IMR-90 (cell line): Measurements from ENCODE around the gene SLC16A4. TPM values are rescaled to one million over a fixed set of nuclear protein-coding genes. Genes with fewer than 3 reads are reported as not detected.

Experiments
- ATAC-seq: fragments of 200-7000 bp; cut with Tn5 transposase; 2 replicates; pipeline ENCODE4 v1.9.1; 2020; ENCODE audit warnings: low read depth, mild to moderate bottlenecking, moderate library complexity
- BruUV-seq: library from RNA; stranded (reverse); fragments of 400-500 nt; replicated peaks from 2 replicates; lab custom pipeline; 2021; lab: Mats Ljungman, UMichigan
- CTCF ChIA-PET: fragments of 300-600 bp; formaldehyde crosslinking; extraction: SDS; loops from one replicate; lab custom pipeline; 2021; ENCODE audit warnings: antibody characterized with exemption; lab: Yijun Ruan, JAX
- POLR2A ChIA-PET: fragments of 300-600 bp; sonication (Branson Sonifier 250); formaldehyde crosslinking; loops from one replicate; lab custom pipeline; 2022; ENCODE audit warnings: antibody characterized with exemption; ENCODE audit not compliant: unreplicated experiment; lab: Charles Lee
- DNase-seq: peaks from one replicate; pipeline ENCODE4 v3.0.0; 2013
- H2AFZ ChIP-seq: replicated peaks from 2 replicates; pipeline ENCODE3; 2013; ENCODE audit warnings: low read length, mild to moderate bottlenecking; ENCODE audit not compliant: poor library complexity
- H2AK5ac ChIP-seq: 2 replicates; pipeline ENCODE4 v1.6.1; 2013; ENCODE audit warnings: low read depth, low read length, inconsistent platforms
- H2AK9ac ChIP-seq: replicated peaks from 2 replicates; pipeline ENCODE3; 2013; ENCODE audit warnings: mild to moderate bottlenecking, low read depth, low read length, moderate library complexity; ENCODE audit not compliant: poor library complexity
- H2BK120ac ChIP-seq: 2 replicates; pipeline ENCODE4 v1.6.1; 2013; ENCODE audit warnings: low read depth, low read length, inconsistent platforms
- H2BK15ac ChIP-seq: 3 replicates; pipeline ENCODE4 v1.6.1; 2013; ENCODE audit warnings: low read depth, low read length, inconsistent platforms
- H2BK20ac ChIP-seq: 2 replicates; pipeline ENCODE4 v1.6.1; 2013; ENCODE audit warnings: low read depth, mild to moderate bottlenecking, inconsistent platforms, low read length, moderate library complexity
- H2BK5ac ChIP-seq: 2 replicates; pipeline ENCODE4 v1.6.1; 2013; ENCODE audit warnings: mild to moderate bottlenecking, low read depth, low read length, inconsistent platforms; ENCODE audit not compliant: poor library complexity, severe bottlenecking
- H3K14ac ChIP-seq: replicated peaks from 2 replicates; pipeline ENCODE4 v1.6.1; 2013; ENCODE audit warnings: low read depth, low read length, inconsistent platforms
- H3K18ac ChIP-seq: 2 replicates; pipeline ENCODE4 v1.6.1; 2013; ENCODE audit warnings: low read depth, low read length, control low read depth
- H3K23ac ChIP-seq: 2 replicates; pipeline ENCODE4 v1.6.1; 2013; ENCODE audit warnings: low read depth, low read length, inconsistent platforms
- H3K27ac ChIP-seq: 2 replicates; pipeline ENCODE4 v1.5.1; 2013; ENCODE audit warnings: mild to moderate bottlenecking, control low read depth, low read length; ENCODE audit not compliant: insufficient read depth
- H3K27me3 ChIP-seq: 2 replicates; pipeline ENCODE4 v1.6.1; 2013; ENCODE audit warnings: low read length; ENCODE audit not compliant: control insufficient read depth, insufficient read depth
- H3K36me3 ChIP-seq: 2 replicates; pipeline ENCODE4 v1.6.1; 2013; ENCODE audit warnings: low read length, mixed read lengths; ENCODE audit not compliant: control insufficient read depth, insufficient read depth
- H3K4ac ChIP-seq: 2 replicates; pipeline ENCODE4 v1.6.1; 2013; ENCODE audit warnings: low read depth, low read length, inconsistent platforms
- H3K4me1 ChIP-seq: 2 replicates; pipeline ENCODE4 v1.6.1; 2013; ENCODE audit warnings: low read length, mixed read lengths; ENCODE audit not compliant: control insufficient read depth, insufficient read depth
- H3K4me2 ChIP-seq: 2 replicates; pipeline ENCODE4 v1.6.1; 2013; ENCODE audit warnings: low read depth, mild to moderate bottlenecking, control low read depth, low read length, moderate library complexity
- H3K4me3 ChIP-seq: 2 replicates; pipeline ENCODE4 v1.5.1; 2013; ENCODE audit warnings: low read depth, mild to moderate bottlenecking, control low read depth, low read length, moderate library complexity; ENCODE audit not compliant: insufficient read depth
- H3K56ac ChIP-seq: 2 replicates; pipeline ENCODE4 v1.6.1; 2013; ENCODE audit warnings: low read length, inconsistent platforms; ENCODE audit not compliant: insufficient read depth; ENCODE audit errors: extremely low read depth
- H3K79me1 ChIP-seq, 2 experiments: 2 replicates each; pipeline ENCODE4 v1.6.1; 2013; ENCODE audit warnings: low read length in 2 of 2, inconsistent platforms in 1 of 2, low read depth in 1 of 2
- H3K9ac ChIP-seq: 2 replicates; pipeline ENCODE4 v1.6.1; 2013; ENCODE audit warnings: low read depth, low read length, control low read depth
- H3K9me1 ChIP-seq: 2 replicates; pipeline ENCODE4 v1.6.1; 2013; ENCODE audit warnings: low read length, inconsistent platforms; ENCODE audit not compliant: insufficient read depth
- H3K9me3 ChIP-seq: 2 replicates; pipeline ENCODE4 v1.6.1; 2013; ENCODE audit warnings: low read length; ENCODE audit not compliant: control insufficient read depth, insufficient read depth
- H4K20me1 ChIP-seq: 2 replicates; pipeline ENCODE4 v1.6.1; 2013; ENCODE audit warnings: low read length, inconsistent platforms; ENCODE audit not compliant: insufficient read depth
- H4K5ac ChIP-seq: 2 replicates; pipeline ENCODE4 v1.6.1; 2013; ENCODE audit warnings: mild to moderate bottlenecking, low read depth, low read length, control low read depth
- H4K8ac ChIP-seq, 2 experiments: 2 replicates each; pipeline ENCODE4 v1.6.1; 2013; ENCODE audit warnings: low read depth in 2 of 2, low read length in 2 of 2, control low read depth in 1 of 2, inconsistent platforms in 1 of 2
- H4K91ac ChIP-seq: 2 replicates; pipeline ENCODE4 v1.6.1; 2013; ENCODE audit warnings: low read depth, low read length, inconsistent platforms; ENCODE audit not compliant: insufficient read depth
- BHLHE40 ChIP-seq: fragments of 150-350 bp; IDR thresholded peaks from 2 replicates; pipeline ENCODE4 v1.6.1; 2016; ENCODE audit warnings: mild to moderate bottlenecking, low read depth, low read length
- CEBPB ChIP-seq: IDR thresholded peaks from 2 replicates; pipeline ENCODE4 v1.6.1; 2012; ENCODE audit warnings: low read depth, low read length, improper control_type of control experiment
- CHD1 ChIP-seq: IDR thresholded peaks from 2 replicates; pipeline ENCODE4 v1.6.1; 2012; ENCODE audit warnings: low read depth, low read length, improper control_type of control experiment
- FOS ChIP-seq: fragments of 150-350 bp; IDR thresholded peaks from 2 replicates; pipeline ENCODE4 v1.6.1; 2016; ENCODE audit warnings: low read depth, low read length
- MAFK ChIP-seq: IDR thresholded peaks from 2 replicates; pipeline ENCODE4 v1.6.1; 2012; ENCODE audit warnings: low read depth, low read length, improper control_type of control experiment
- MAZ ChIP-seq: IDR thresholded peaks from 2 replicates; pipeline ENCODE4 v1.6.1; 2012; ENCODE audit warnings: low read depth, mild to moderate bottlenecking, low read length, improper control_type of control experiment, moderate library complexity, borderline replicate concordance
- MXI1 ChIP-seq: IDR thresholded peaks from 2 replicates; pipeline ENCODE4 v1.6.1; 2012; ENCODE audit warnings: low read depth, mild to moderate bottlenecking, low read length, moderate library complexity, borderline replicate concordance
- NFE2L2 ChIP-seq: fragments of 150-350 bp; IDR thresholded peaks from 2 replicates; pipeline ENCODE4 v1.6.1; 2016; ENCODE audit warnings: low read depth, mild to moderate bottlenecking, low read length
- POLR2A ChIP-seq: IDR thresholded peaks from 2 replicates; pipeline ENCODE4 v1.6.1; 2012; ENCODE audit warnings: mild to moderate bottlenecking, low read depth, low read length
- RAD21 ChIP-seq: IDR thresholded peaks from 2 replicates; pipeline ENCODE4 v1.6.1; 2012; ENCODE audit warnings: low read length, improper control_type of control experiment
- RCOR1 ChIP-seq: IDR thresholded peaks from 2 replicates; pipeline ENCODE4 v1.6.1; 2012; ENCODE audit warnings: mild to moderate bottlenecking, low read length, improper control_type of control experiment; ENCODE audit not compliant: insufficient replicate concordance
- RFX5 ChIP-seq: IDR thresholded peaks from 2 replicates; pipeline ENCODE4 v1.8.0; 2012; ENCODE audit warnings: low read depth, mild to moderate bottlenecking, low read length, moderate library complexity
- SMC3 ChIP-seq: fragments of 150-350 bp; IDR thresholded peaks from 2 replicates; pipeline ENCODE4 v1.6.1; 2016; ENCODE audit warnings: low read depth, mild to moderate bottlenecking, antibody characterized with exemption, low read length, moderate library complexity
- WGBS, 2 experiments: methylation state at CpG; one replicate each; pipeline versions ENCODE4 v1.1.5 to v1.1.7; 2013; ENCODE audit warnings: missing lambda C conversion rate in 2 of 2; ENCODE audit not compliant: insufficient read length in 1 of 2; ENCODE audit errors: extremely low coverage in 2 of 2; 5-methylcytosine and 5-hydroxymethylcytosine counted together
- dilution Hi-C: fragments of 300-500 bp; cut with HindIII; formaldehyde crosslinking; loops from one replicate; pipeline ENCODE4 v1.14.3; 2018; ENCODE audit warnings: low sequenced_read_pairs; ENCODE audit not compliant: unreplicated experiment
- in situ Hi-C: fragments of 300-500 bp; cut with MboI; formaldehyde crosslinking; loops from 3 replicates; pipeline ENCODE4 v1.14.3; 2019; ENCODE audit warnings: low sequenced_read_pairs, inconsistent platforms, mixed read lengths
- intact Hi-C: fragments of 100-400 bp; cut with micrococcal nuclease; formaldehyde crosslinking; loops from 2 replicates; pipeline ENCODE4 v1.10.0; 2022
- polyA plus RNA-seq, 3 experiments: library from polyadenylated mRNA; depleted of rRNA; stranded (reverse); fragments of >200 nt; gene quantifications; 2 replicates each; pipeline ENCODE4 v1.2.3, GENCODE V29; 2012; ENCODE audit warnings: low replicate concordance in 1 of 3
- total RNA-seq: library from RNA; depleted of rRNA; stranded (reverse); fragments of >200 nt; gene quantifications from 2 replicates; pipeline ENCODE4 v1.2.3, GENCODE V29; 2012
- TF ChIP-seq, protein P1 (sequence below): fragments of 150-350 bp; IDR thresholded peaks from 2 replicates; pipeline ENCODE4 v1.6.1; 2016; ENCODE audit warnings: low read depth, mild to moderate bottlenecking, low read length, moderate library complexity, borderline replicate concordance
- TF ChIP-seq, protein P2 (sequence below): conservative IDR thresholded peaks from 2 replicates; pipeline ENCODE4 v1.5.1; 2012; ENCODE audit warnings: mild to moderate bottlenecking, low read depth, low read length, improper control_type of control experiment

Gene SLC16A4
- total and polyA plus RNA-seq, 2 of the 4 experiments (the other 2 are of a cell fraction): 27.7 to 65.2 TPM

DNA sequence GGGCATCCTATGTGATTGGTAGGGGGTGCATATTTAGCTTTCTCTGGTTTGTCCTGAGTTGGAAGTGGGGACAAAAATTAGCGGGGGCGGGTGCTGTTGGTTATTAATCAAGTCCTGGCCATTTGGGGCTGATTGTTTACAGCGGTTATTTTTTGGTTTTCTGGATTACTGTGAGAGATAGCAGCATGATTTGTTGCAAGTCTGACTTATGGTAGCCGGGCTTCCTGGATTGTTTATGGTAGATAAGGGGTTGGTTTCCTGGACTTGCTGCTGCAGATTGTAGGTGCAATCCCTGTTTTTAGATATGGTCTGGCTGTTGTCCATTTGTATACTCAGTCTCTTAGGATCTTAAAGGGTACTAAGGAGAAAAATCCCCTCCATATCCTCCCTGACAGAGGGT is 48.1 kb upstream of the SLC16A4 start:
- no peak overlapping the region for H3K27ac ChIP-seq
- H3K9me3 ChIP-seq: no peaks in the 10 kb centered on the region
- peaks cover 5% of the 10 kb centered on the region; the same call in 1 of the 2 replicates for H3K4me1 ChIP-seq
- no peak overlapping the region for H2BK120ac ChIP-seq
- no peak overlapping the region for H4K5ac ChIP-seq
- ChIA-PET POLR2A (no interaction called here), CTCF (no interaction called here)
- no peak overlapping the region for H2BK15ac ChIP-seq
- no peak overlapping the region for H2AK9ac ChIP-seq
- H3K9me1 ChIP-seq: no peaks in the 10 kb centered on the region
- H2BK5ac ChIP-seq: no peak overlapping the region
- H3K9ac ChIP-seq: no peak overlapping the region
- H3K79me1 ChIP-seq: no peaks in the 10 kb centered on the region
- BruUV-seq: no TSS peak
- H4K8ac ChIP-seq: no peak overlapping the region
- no peak overlapping the region for H2BK20ac ChIP-seq
- H3K23ac ChIP-seq: no peak overlapping the region
- ATAC-seq (no peak), DNase-seq (peak; percentile 8)
- H3K56ac ChIP-seq: no peak overlapping the region
- no peaks in the 10 kb centered on the region for H3K36me3 ChIP-seq
- H4K20me1 ChIP-seq: no peaks in the 10 kb centered on the region
- no peak overlapping the region for H2AK5ac ChIP-seq
- peaks cover 36% of the 10 kb centered on the region for H3K27me3 ChIP-seq
- H4K91ac ChIP-seq: no peak overlapping the region
- intact Hi-C loops: no loop called here
- in situ Hi-C loops: no loop called here
- dilution Hi-C loops: no loop called here
- no peak overlapping the region for H2AFZ ChIP-seq
- no CpG with 5 or more reads among the region's 4 CpGs for WGBS, 2 experiments
- no peak overlapping the region for H3K18ac ChIP-seq
- no peak overlapping the region for H3K4ac ChIP-seq
- H3K14ac ChIP-seq: no peak overlapping the region
- no peak for TF ChIP-seq RCOR1
- TF ChIP-seq NFE2L2: no peak
- no peak for TF ChIP-seq CEBPB
- no peak for TF ChIP-seq FOS
- TF ChIP-seq, protein P1, sequence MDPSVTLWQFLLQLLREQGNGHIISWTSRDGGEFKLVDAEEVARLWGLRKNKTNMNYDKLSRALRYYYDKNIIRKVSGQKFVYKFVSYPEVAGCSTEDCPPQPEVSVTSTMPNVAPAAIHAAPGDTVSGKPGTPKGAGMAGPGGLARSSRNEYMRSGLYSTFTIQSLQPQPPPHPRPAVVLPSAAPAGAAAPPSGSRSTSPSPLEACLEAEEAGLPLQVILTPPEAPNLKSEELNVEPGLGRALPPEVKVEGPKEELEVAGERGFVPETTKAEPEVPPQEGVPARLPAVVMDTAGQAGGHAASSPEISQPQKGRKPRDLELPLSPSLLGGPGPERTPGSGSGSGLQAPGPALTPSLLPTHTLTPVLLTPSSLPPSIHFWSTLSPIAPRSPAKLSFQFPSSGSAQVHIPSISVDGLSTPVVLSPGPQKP: no peak
- TF ChIP-seq RAD21: no peak
- no peak for TF ChIP-seq BHLHE40
- TF ChIP-seq MAZ: no peak
- TF ChIP-seq POLR2A: no peak
- TF ChIP-seq, protein P2, sequence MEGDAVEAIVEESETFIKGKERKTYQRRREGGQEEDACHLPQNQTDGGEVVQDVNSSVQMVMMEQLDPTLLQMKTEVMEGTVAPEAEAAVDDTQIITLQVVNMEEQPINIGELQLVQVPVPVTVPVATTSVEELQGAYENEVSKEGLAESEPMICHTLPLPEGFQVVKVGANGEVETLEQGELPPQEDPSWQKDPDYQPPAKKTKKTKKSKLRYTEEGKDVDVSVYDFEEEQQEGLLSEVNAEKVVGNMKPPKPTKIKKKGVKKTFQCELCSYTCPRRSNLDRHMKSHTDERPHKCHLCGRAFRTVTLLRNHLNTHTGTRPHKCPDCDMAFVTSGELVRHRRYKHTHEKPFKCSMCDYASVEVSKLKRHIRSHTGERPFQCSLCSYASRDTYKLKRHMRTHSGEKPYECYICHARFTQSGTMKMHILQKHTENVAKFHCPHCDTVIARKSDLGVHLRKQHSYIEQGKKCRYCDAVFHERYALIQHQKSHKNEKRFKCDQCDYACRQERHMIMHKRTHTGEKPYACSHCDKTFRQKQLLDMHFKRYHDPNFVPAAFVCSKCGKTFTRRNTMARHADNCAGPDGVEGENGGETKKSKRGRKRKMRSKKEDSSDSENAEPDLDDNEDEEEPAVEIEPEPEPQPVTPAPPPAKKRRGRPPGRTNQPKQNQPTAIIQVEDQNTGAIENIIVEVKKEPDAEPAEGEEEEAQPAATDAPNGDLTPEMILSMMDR: no peak
- no peak for TF ChIP-seq MXI1
- no peak for TF ChIP-seq MAFK
- no peak for TF ChIP-seq SMC3
- TF ChIP-seq CHD1: no peak
- no peak for TF ChIP-seq RFX5
- no peak overlapping the region for H3K4me2 ChIP-seq
- H3K4me3 ChIP-seq: no peak overlapping the region
